GM23248 (cell line): ENCODE measurements around the gene MMP23B. TPM values are rescaled to one million over a fixed set of nuclear protein-coding genes. Genes with fewer than 3 reads are reported as not detected.

ENCODE experiments used
- DNase-seq: peaks from one replicate; pipeline ENCODE4 v3.0.0-alpha.2; 2015
- H2AFZ ChIP-seq: fragments of 200-600 bp; sonication (generic); 2 replicates; pipeline ENCODE4 v1.6.1; 2016; ENCODE audit warnings: antibody characterized with exemption
- H3F3A ChIP-seq: fragments of 200-600 bp; sonication (generic); 2 replicates; pipeline ENCODE4 v1.6.1; 2016; ENCODE audit warnings: mild to moderate bottlenecking, antibody characterized with exemption, mixed run types; ENCODE audit not compliant: insufficient read depth
- H3K27ac ChIP-seq: fragments of 200-600 bp; sonication (generic); 2 replicates; pipeline ENCODE4 v1.5.1; 2016; ENCODE audit warnings: mild to moderate bottlenecking
- H3K27me3 ChIP-seq: fragments of 200-600 bp; sonication (generic); replicated peaks from 2 replicates; pipeline ENCODE4 v1.6.1; 2016; ENCODE audit warnings: mild to moderate bottlenecking; ENCODE audit not compliant: insufficient read depth
- H3K36me3 ChIP-seq: fragments of 200-600 bp; sonication (generic); 2 replicates; pipeline ENCODE4 v1.6.1; 2016; ENCODE audit warnings: low read depth, mild to moderate bottlenecking
- H3K4me1 ChIP-seq: fragments of 200-600 bp; sonication (generic); 2 replicates; pipeline ENCODE4 v1.6.1; 2016; ENCODE audit warnings: mild to moderate bottlenecking; ENCODE audit not compliant: insufficient read depth
- H3K4me2 ChIP-seq: fragments of 200-600 bp; sonication (generic); one replicate; pipeline ENCODE4 v1.6.1; 2016; ENCODE audit warnings: mild to moderate bottlenecking; ENCODE audit not compliant: unreplicated experiment
- H3K4me3 ChIP-seq: fragments of 200-600 bp; sonication (generic); 2 replicates; pipeline ENCODE4 v1.5.1; 2016; ENCODE audit warnings: mild to moderate bottlenecking
- H3K79me2 ChIP-seq: fragments of 200-600 bp; sonication (generic); 2 replicates; pipeline ENCODE4 v1.6.1; 2016; ENCODE audit warnings: mild to moderate bottlenecking; ENCODE audit not compliant: insufficient read depth
- H3K9ac ChIP-seq: fragments of 200-600 bp; sonication (generic); 2 replicates; pipeline ENCODE4 v1.6.1; 2016; ENCODE audit warnings: mild to moderate bottlenecking
- H3K9me2 ChIP-seq: fragments of 200-600 bp; sonication (generic); 2 replicates; pipeline ENCODE4 v1.6.1; 2016; ENCODE audit warnings: mixed run types, mild to moderate bottlenecking, moderate library complexity; ENCODE audit not compliant: insufficient read depth
- H3K9me3 ChIP-seq: fragments of 200-600 bp; sonication (generic); one replicate; pipeline ENCODE4 v1.6.1; 2017; ENCODE audit warnings: low read depth
- H4K20me1 ChIP-seq: fragments of 200-600 bp; sonication (generic); 2 replicates; pipeline ENCODE4 v1.6.0; 2016; ENCODE audit not compliant: insufficient read depth
- EZH2 ChIP-seq: fragments of 200-600 bp; sonication (generic); IDR thresholded peaks from 2 replicates; pipeline ENCODE4 v1.6.1; 2018; ENCODE audit warnings: antibody characterized with exemption, mild to moderate bottlenecking; ENCODE audit not compliant: insufficient read depth, poor library complexity, severe bottlenecking
- EZH2phosphoT487 ChIP-seq: fragments of 200-600 bp; sonication (generic); IDR thresholded peaks from 2 replicates; pipeline ENCODE4 v1.6.1; 2018; ENCODE audit warnings: antibody characterized with exemption, moderate library complexity, mild to moderate bottlenecking, low read depth; ENCODE audit not compliant: insufficient read depth
- WGBS, 2 experiments: methylation state at CpG; one replicate each; pipeline ENCODE4 v1.1.6; 2015 to 2017; ENCODE audit warnings: low lambda C conversion rate in 2 of 2, low coverage in 1 of 2; ENCODE audit errors: missing lambda C conversion rate in 2 of 2; 5-methylcytosine and 5-hydroxymethylcytosine counted together
- in situ Hi-C: fragments of 300-500 bp; cut with MboI; formaldehyde crosslinking; loops from 2 replicates; pipeline ENCODE4 v1.15.0; 2020
- polyA plus RNA-seq: library from polyadenylated mRNA; unstranded; fragments of >200 nt; fragmentation: Nextera tagmentation; extraction: Ambion mirVana; gene quantifications from 2 replicates; pipeline ENCODE4 v1.2.1, GENCODE V29; 2016
- total RNA-seq: library from RNA; depleted of rRNA; stranded (reverse); fragments of >200 nt; shearing (Covaris generic); gene quantifications from 2 replicates; pipeline ENCODE4 v1.2.3, GENCODE V29; 2014

The MMP23B gene
- total and polyA plus RNA-seq, 2 experiments from 2014 or later, result 1.1 TPM; not detected in 1

- in situ Hi-C loops, result no loop called here
- no peaks in the 10 kb centered on the region for H3K27me3 ChIP-seq
- H3K4me2 ChIP-seq, result no peak overlapping the region
- no peaks in the 10 kb centered on the region for H3K9me3 ChIP-seq
- no peaks in the 10 kb centered on the region for H3K9me2 ChIP-seq
- WGBS, 2 experiments, result 92 to 95% methylated on average over 29 to 33 of the region's 33 CpGs
- H4K20me1 ChIP-seq, result no peaks in the 10 kb centered on the region
- no peak overlapping the region for H2AFZ ChIP-seq
- H3K9ac ChIP-seq, result no peak overlapping the region
- TF ChIP-seq EZH2phosphoT487 (no peak), EZH2 (no peak)
- H3K4me1 ChIP-seq, result no peaks in the 10 kb centered on the region
- DNase-seq, result no peak
- peaks cover 2% of the 10 kb centered on the region; the same call in 1 of the 2 replicates for H3K79me2 ChIP-seq
- no peaks in the 10 kb centered on the region for H3K36me3 ChIP-seq
- H3F3A ChIP-seq, result no peaks in the 10 kb centered on the region
- H3K4me3 ChIP-seq, result no peak overlapping the region
- no peak overlapping the region for H3K27ac ChIP-seq
These were observed 8.8 kb upstream of the MMP23B start for GRCh38 chr1:1623181-1623630.

- H3K27me3 ChIP-seq, result no peaks in the 10 kb centered on the region
These were observed 8.1 kb upstream of the MMP23B start for GRCh38 chr1:1623631-1624442.

GRCh38 chr1:1624443-1625403 is 7.2 kb upstream of the MMP23B start:
- H3K4me1 ChIP-seq, result no peaks in the 10 kb centered on the region

More at GRCh38 chr1:1623631-1624442, 8.1 kb upstream of the MMP23B start:
- Histone ChIP-seq H3K27ac (no peak overlapping the region), H2AFZ (no peak overlapping the region), H3K4me3 (no peak overlapping the region), H3K9me2 (no peaks in the 10 kb centered on the region), H3K9me3 (no peaks in the 10 kb centered on the region), H3K9ac (no peak overlapping the region), H4K20me1 (no peaks in the 10 kb centered on the region), H3F3A (no peaks in the 10 kb centered on the region), H3K79me2 (no peaks in the 10 kb centered on the region), H3K4me2 (no peak overlapping the region), H3K4me1 (no peaks in the 10 kb centered on the region), H3K36me3 (no peaks in the 10 kb centered on the region)
- DNase-seq, result no peak
- TF ChIP-seq EZH2phosphoT487, result no peak
- no peak for TF ChIP-seq EZH2
- WGBS, 2 experiments, result 93 to 95% methylated on average over 41 to 51 of the region's 51 CpGs
- in situ Hi-C loops, result no loop called here

GRCh38 chr1:1625404-1625775 is 6.6 kb upstream of the MMP23B start:
- WGBS, 2 experiments, result 79 to 82% methylated on average over 21 to 28 of the region's 28 CpGs
- Histone ChIP-seq H3K9me3 (no peaks in the 10 kb centered on the region), H3K9me2 (no peaks in the 10 kb centered on the region), H3K27ac (no peak overlapping the region), H3K79me2 (no peaks in the 10 kb centered on the region), H3K4me1 (no peaks in the 10 kb centered on the region), H3K27me3 (no peaks in the 10 kb centered on the region), H2AFZ (no peak overlapping the region), H3K36me3 (no peaks in the 10 kb centered on the region), H3F3A (no peaks in the 10 kb centered on the region), H3K4me2 (no peak overlapping the region), H3K9ac (no peak overlapping the region), H3K4me3 (no peak overlapping the region), H4K20me1 (no peaks in the 10 kb centered on the region)
- TF ChIP-seq EZH2, result no peak
- no peak for TF ChIP-seq EZH2phosphoT487
- DNase-seq, result no peak
- in situ Hi-C loops, result no loop called here

More at GRCh38 chr1:1624443-1625403, 7.2 kb upstream of the MMP23B start:
- in situ Hi-C loops, result no loop called here
- no peak for DNase-seq
- no peaks in the 10 kb centered on the region for H3F3A ChIP-seq
- H3K4me2 ChIP-seq, result no peak overlapping the region
- TF ChIP-seq EZH2phosphoT487, result no peak
- no peak for TF ChIP-seq EZH2
- no peak overlapping the region for H3K9ac ChIP-seq
- no peak overlapping the region for H3K27ac ChIP-seq
- H3K27me3 ChIP-seq, result no peaks in the 10 kb centered on the region
- H3K36me3 ChIP-seq, result no peaks in the 10 kb centered on the region
- H3K9me2 ChIP-seq, result no peaks in the 10 kb centered on the region
- H3K4me3 ChIP-seq, result no peak overlapping the region
- no peaks in the 10 kb centered on the region for H3K79me2 ChIP-seq
- H3K9me3 ChIP-seq, result no peaks in the 10 kb centered on the region
- WGBS, 2 experiments, result 72 to 79% methylated on average over 32 to 37 of the region's 38 CpGs
- H2AFZ ChIP-seq, result no peak overlapping the region
- no peaks in the 10 kb centered on the region for H4K20me1 ChIP-seq
